Heart right ventricle (tissue), 16 donors: ENCODE results near the gene DCLRE1C. TPM values are rescaled to one million over a fixed set of nuclear protein-coding genes. Genes with fewer than 3 reads are reported as not detected.
"Not testable (repeated sequence)": the region's sequence is repeated elsewhere in the genome, so short reads cannot be mapped to it uniquely, and the experiment has no call there.

Source experiments
- ATAC-seq, 8 donors: fragments of 200-7000 bp; cut with Tn5 transposase; one replicate each; pipeline ENCODE4 v1.9.1; 2020; ENCODE audit warnings: mild to moderate bottlenecking in 8 of 8, moderate library complexity in 8 of 8, moderate number of reproducible peaks in 1 of 8
- DNase-seq, 2 donors: peaks; one replicate each; pipeline ENCODE4 v3.0.0-alpha.2; 2020
- H3K27ac ChIP-seq, 10 donors: fragments of 200-600 bp; sonication (generic) in 2 of 10; one replicate each; pipeline versions ENCODE4 v1.5.0 to v1.8.0; 2020 to 2022; ENCODE audit warnings: mild to moderate bottlenecking in 3 of 10
- H3K27me3 ChIP-seq, 7 donors: fragments of 200-600 bp; one replicate each; pipeline ENCODE4 v1.8.0; 2021 to 2022; ENCODE audit warnings: mild to moderate bottlenecking in 2 of 7
- H3K36me3 ChIP-seq, 9 donors: fragments of 200-600 bp; sonication (generic) in 1 of 9; one replicate each; pipeline versions ENCODE4 v1.5.0 to v1.8.0; 2020 to 2022; ENCODE audit warnings: mild to moderate bottlenecking in 2 of 9
- H3K4me1 ChIP-seq, 9 donors: fragments of 200-600 bp; sonication (generic) in 1 of 9; one replicate each; pipeline versions ENCODE4 v1.5.0 to v1.8.0; 2020 to 2022; ENCODE audit warnings: mild to moderate bottlenecking in 4 of 9
- H3K4me3 ChIP-seq, 10 donors: fragments of 200-600 bp; sonication (generic) in 2 of 10; one replicate each; pipeline versions ENCODE4 v1.5.0 to v1.8.0; 2020 to 2022; ENCODE audit warnings: mild to moderate bottlenecking in 7 of 10, moderate library complexity in 2 of 10
- H3K9me3 ChIP-seq, 11 donors: fragments of 200-600 bp in 10 of 11; sonication (generic) in 2 of 11; one replicate each; pipeline versions ENCODE4 v1.5.0 to v1.8.0; 2013 to 2022; ENCODE audit warnings: mild to moderate bottlenecking in 2 of 11, control low read depth in 1 of 11, moderate library complexity in 1 of 11
- WGBS, 2 donors: extraction: QIAGEN DNeasy Blood & Tissue Kit; methylation state at CpG; one replicate each; pipeline ENCODE4 v1.1.7; 2013; ENCODE audit warnings: inconsistent platforms in 1 of 2; 5-methylcytosine and 5-hydroxymethylcytosine counted together
- intact Hi-C, 10 donors: fragments of 100-400 bp; cut with DNase I; formaldehyde crosslinking; loops; one replicate each; pipeline versions ENCODE4 v1.11.1 to v1.14.2; 2022
- polyA plus RNA-seq, 2 donors: library from polyadenylated mRNA; stranded (reverse); fragments of 200-250 nt; gene quantifications; one replicate each; pipeline ENCODE4 v1.2.3, GENCODE V29; 2013
- total RNA-seq, 10 donors: library from RNA; stranded (reverse); fragmentation: NEBNext Ultra II Directional in 3 of 10; extraction: Animal tissue kit (Norgen Biotek cat#: 25700) in 3 of 10; gene quantifications; one replicate each; pipeline versions ENCODE4 v1.2.1 to v1.2.4, GENCODE V29; 2021 to 2023
- TF ChIP-seq, protein P1 (sequence below), 9 donors: fragments of 200-600 bp; sonication (generic) in 2 of 9; IDR thresholded peaks; one replicate each; pipeline versions ENCODE4 v1.5.0 to v1.8.0; 2021 to 2022; ENCODE audit warnings: antibody characterized with exemption in 9 of 9, mild to moderate bottlenecking in 5 of 9, moderate library complexity in 1 of 9
- donor health status: Arrhythmogenic right ventricular cardiomyopathy.
- donor health status: ischemic (EF 13 %, LVEDD 7.1; RV severe dilation, severe dysfunction).
- donor health status: healthy with polysubstance abuse.
- donor health status: DM: no; HTN: yes; CAD: no.
- donor health status: DM: no; HTN: no; CAD: no.
- donor health status: ischemic (EF 25% LVEDD 6.9; RV normal size, moderate dysfunction).
- donor health status: ischemic (EF 25% LVEDD 5.7; RV mildly dilated, moderate dysfunction).
- donor health status: healthy.
- donor health status: DM: yes; HTN: yes; CAD: no.
- donor health status: Ischemic cardiomyopathy.
- donor health status: ischemic (EF 35%, LVEDD 5.7; RV mildly dilated, moderate dysfunction).
- donor health status: nonischemic (EF 11% LVEDD 7.7; RV severe dilation, severe dysfunction).
- donor health status: DM: yes; HTN: yes; CAD: no.
- donor health status: PGD.
- donor health status: ischemic (EF 29% LVEDD 5.4; RV normal size, mild dysfunction).
- donor health status: nonischemic (EF 23%, LVEDD 6.1; RV moderate dilation, normal function).

The DCLRE1C gene
- total and polyA plus RNA-seq, 12 donors = 1.6 to 4.2 (median 3.4) TPM

DNA sequence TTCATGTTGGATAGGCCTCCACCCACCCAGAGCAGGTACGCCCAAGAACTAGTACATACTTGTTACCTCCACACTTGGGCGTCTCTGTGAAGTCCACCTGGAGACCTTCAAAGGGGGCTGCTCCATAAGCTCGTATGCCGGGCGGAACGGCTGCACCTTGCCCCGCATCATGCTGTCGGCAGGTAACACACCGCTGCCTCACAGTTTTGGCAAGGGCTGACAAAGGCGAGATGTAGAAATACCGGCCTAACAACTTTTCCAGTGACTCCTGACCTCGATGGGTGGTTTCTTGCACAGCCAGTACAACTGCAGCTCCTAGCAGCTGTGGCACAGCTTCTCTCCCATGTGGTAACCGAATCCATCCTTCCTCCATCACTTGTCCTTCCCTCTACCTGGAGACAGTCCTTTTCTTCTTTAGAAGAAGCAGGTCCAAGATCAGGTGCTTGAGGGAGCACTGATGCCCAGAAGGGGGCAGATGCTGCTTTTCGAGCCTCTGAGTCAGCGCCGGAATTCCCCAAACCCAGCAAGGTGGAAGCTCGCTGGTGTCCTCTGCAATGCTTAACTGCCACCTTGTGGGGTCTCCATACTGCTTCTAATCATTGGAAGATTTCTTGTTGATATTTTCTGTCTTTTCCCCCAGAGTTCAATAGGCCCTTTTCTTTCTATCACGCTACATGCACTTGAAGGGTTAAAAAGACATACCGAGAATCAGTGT, 37.3 kb upstream of the DCLRE1C start:
- TF ChIP-seq, protein P1, sequence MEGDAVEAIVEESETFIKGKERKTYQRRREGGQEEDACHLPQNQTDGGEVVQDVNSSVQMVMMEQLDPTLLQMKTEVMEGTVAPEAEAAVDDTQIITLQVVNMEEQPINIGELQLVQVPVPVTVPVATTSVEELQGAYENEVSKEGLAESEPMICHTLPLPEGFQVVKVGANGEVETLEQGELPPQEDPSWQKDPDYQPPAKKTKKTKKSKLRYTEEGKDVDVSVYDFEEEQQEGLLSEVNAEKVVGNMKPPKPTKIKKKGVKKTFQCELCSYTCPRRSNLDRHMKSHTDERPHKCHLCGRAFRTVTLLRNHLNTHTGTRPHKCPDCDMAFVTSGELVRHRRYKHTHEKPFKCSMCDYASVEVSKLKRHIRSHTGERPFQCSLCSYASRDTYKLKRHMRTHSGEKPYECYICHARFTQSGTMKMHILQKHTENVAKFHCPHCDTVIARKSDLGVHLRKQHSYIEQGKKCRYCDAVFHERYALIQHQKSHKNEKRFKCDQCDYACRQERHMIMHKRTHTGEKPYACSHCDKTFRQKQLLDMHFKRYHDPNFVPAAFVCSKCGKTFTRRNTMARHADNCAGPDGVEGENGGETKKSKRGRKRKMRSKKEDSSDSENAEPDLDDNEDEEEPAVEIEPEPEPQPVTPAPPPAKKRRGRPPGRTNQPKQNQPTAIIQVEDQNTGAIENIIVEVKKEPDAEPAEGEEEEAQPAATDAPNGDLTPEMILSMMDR (IDR thresholded peaks at IDR 0.05) = peak in 1 of 9 donors; percentile 29
- H3K27ac ChIP-seq, H3K9me3 ChIP-seq, H3K36me3 ChIP-seq, H3K27me3 ChIP-seq, intact Hi-C loops, H3K4me3 ChIP-seq, ATAC-seq, DNase-seq, H3K4me1 ChIP-seq: not testable (repeated sequence)
- 68 to 70% methylated on average over 17 to 18 of the region's 19 CpGs for WGBS, 2 donors

DNA sequence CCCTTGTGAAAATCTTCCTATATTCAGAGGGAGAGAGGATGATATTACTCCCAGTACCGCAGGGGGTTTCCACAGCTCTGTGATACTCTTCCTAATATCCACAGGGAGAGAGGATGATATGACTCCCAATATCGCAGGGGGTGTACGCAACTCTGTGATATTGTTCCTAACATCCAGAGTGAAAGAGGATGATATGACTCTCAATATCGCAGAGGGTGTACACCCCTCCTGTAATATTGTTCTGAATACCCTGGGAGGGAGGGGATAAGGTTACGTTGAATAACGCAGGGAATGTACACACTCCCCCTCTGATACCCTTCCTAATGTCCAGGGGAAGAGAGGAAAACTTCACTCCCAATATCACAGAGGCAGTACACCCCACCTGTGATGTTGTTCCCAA, 35.7 kb upstream of the DCLRE1C start:
- H3K27me3 ChIP-seq, H3K9me3 ChIP-seq, H3K36me3 ChIP-seq, intact Hi-C loops, ATAC-seq, H3K27ac ChIP-seq, H3K4me1 ChIP-seq, DNase-seq, H3K4me3 ChIP-seq: not testable (repeated sequence)
- 84 to 90% methylated on average over 6 of the region's 6 CpGs for WGBS, 2 donors

DNA sequence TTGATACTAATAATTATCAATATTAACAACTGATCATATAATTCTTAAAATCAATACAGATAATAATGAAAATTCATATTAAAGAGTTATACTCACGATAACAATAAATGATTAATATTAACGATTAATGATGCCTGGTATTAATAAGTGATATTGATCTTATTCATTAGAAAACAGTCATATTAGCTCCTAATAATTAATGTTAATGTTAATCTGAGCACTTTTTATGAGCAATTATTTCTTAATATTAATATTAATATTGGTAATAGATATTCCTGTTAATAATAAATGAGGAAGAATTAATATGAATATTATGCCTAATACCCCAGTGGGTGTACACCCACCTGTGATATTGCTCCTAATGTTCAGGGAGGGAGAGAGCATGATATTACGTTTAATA, 28.8 kb upstream of the DCLRE1C start:
- Histone ChIP-seq H3K27me3 (peaks cover 0 to 6% (median 0%) of the 10 kb centered on the region in 7 donors), H3K4me3 (no peak overlapping the region), H3K27ac (no peak overlapping the region), H3K4me1 (no peaks in the 10 kb centered on the region), H3K9me3 (peaks cover 0 to 2% (median 0%) of the 10 kb centered on the region in 11 donors), H3K36me3 (no peaks in the 10 kb centered on the region)
- intact Hi-C loops = no loop called here
- TF ChIP-seq, protein P1 (IDR thresholded peaks at IDR 0.05) = no peak
- WGBS, 2 donors = 95 to 97% methylated on average over 3 of the region's 3 CpGs
- DNase-seq (no peak), ATAC-seq (no peak)

DNA sequence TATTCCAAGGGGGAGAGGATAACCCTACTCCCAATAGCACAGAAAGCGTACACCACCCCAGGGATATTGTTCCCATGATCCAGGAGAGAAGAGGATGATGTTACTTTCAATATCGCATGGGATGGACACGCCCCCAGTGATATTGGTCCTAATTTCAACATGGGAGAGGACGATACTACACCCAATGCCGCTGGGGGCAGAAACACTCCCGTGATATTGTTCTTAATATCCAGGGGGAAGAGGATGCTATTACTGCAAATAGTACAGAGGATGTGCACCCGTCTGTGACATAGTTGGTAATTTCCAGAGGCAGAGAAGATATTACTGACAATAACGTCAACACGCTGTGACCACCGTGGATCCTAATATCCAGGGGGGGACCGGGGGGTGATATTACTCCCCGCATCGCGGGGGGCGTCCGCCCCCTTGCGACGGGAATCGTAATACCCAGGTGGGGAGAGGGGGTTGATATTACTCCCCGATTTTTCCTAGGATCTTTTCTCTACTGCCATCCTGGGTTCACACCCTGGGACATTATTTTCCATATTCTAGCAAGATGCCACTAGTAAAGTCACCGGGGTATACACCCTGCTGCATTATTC, 21.9 kb upstream of the DCLRE1C start:
- DNase-seq = no peak
- peaks cover 0 to 27% (median 14%) of the 10 kb centered on the region in 7 donors for H3K27me3 ChIP-seq
- H3K4me3 ChIP-seq = no peak overlapping the region
- H3K36me3 ChIP-seq = no peaks in the 10 kb centered on the region
- TF ChIP-seq, protein P1 (IDR thresholded peaks at IDR 0.05) = peak in 2 of 9 donors; percentile 10 to 11
- H3K9me3 ChIP-seq = peaks cover 0 to 2% (median 0%) of the 10 kb centered on the region in 11 donors
- H3K4me1 ChIP-seq = no peaks in the 10 kb centered on the region
- WGBS, 2 donors = 22 to 25% methylated on average over 21 of the region's 21 CpGs
- no peak for ATAC-seq
- intact Hi-C loops = loop anchor here in 2 of 10 donors (10.0 kb wide), 2 partner anchors 441 to 481 kb away; no protein-coding TSS in a partner anchor
- H3K27ac ChIP-seq = no peak overlapping the region

DNA sequence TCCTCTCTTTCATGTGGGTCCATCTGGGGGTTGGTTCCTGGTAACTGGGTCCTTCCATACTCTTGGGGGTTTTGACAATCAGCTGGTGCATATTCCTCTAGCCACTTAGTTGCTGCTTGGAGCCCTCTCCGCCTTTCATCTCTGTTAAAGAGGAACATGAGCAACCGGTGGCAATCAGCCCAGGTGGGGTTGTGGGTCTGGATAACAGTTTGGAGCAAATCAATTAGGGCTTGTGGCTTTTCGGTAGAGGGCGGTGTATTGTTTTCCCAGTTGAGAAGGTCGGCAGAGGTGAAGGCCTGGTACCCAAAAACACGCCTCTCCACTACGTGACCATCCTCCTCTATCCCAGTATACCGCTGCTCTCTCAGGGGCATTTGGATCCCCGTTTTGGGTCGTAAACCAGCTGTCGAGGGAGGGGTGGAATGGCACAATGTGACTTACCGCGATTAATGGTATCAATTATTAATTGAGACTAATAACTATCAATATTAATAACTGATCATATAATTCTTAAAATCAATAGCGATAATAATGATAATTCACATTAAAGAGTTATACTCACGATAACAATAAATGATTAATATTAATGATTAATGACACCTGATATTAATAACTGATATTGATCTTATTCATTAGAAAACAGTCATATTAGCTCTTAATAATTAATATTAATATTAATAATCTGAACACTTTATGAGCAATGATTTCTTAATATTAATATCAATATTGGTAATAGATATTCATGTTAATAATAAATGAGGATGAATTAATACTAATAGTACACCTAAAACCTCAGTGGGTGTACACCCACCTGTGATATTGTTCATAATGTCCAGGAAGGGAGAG, 20.5 kb upstream of the DCLRE1C start:
- H3K9me3 ChIP-seq, H3K27ac ChIP-seq, H3K36me3 ChIP-seq, H3K4me3 ChIP-seq, ATAC-seq, DNase-seq, H3K4me1 ChIP-seq: not testable (repeated sequence)
- peaks cover 0 to 27% (median 14%) of the 10 kb centered on the region in 7 donors for H3K27me3 ChIP-seq
- intact Hi-C loops = loop anchor here in 2 of 10 donors (10.0 kb wide), 2 partner anchors 440 to 480 kb away; no protein-coding TSS in a partner anchor
- 27 to 38% methylated on average over 15 of the region's 15 CpGs for WGBS, 2 donors
